Keratinocyte (primary cell): Measurements from ENCODE around the gene SND1. TPM values are rescaled to one million over a fixed set of nuclear protein-coding genes. Genes with fewer than 3 reads are reported as not detected.

Experiments used
- DNase-seq: peaks from one replicate; pipeline ENCODE4 v3.0.0-alpha.2; 2011; ENCODE audit warnings: low read depth, missing footprints, low spot score
- FAIRE-seq: peaks from 2 replicates; lab custom pipeline; 2011; peaks lifted over from hg19 to GRCh38; lab: Jason Lieb, UNC
- H2AFZ ChIP-seq: 2 replicates; pipeline ENCODE4 v1.6.0; 2012; ENCODE audit warnings: low read length, control low read depth, inconsistent platforms; ENCODE audit not compliant: control insufficient read depth
- H3K27ac ChIP-seq: 2 replicates; pipeline ENCODE4 v1.5.1; 2011; ENCODE audit warnings: low read length; ENCODE audit not compliant: control insufficient read depth, insufficient read depth
- H3K27me3 ChIP-seq: 3 replicates; pipeline ENCODE4 v1.6.0; 2011; ENCODE audit warnings: low read length; ENCODE audit not compliant: control insufficient read depth, insufficient read depth; ENCODE audit errors: extremely low read depth
- H3K36me3 ChIP-seq, 2 experiments: 2 replicates in 1 of 2; 3 replicates in 1 of 2; pipeline ENCODE4 v1.5.1; 2011; ENCODE audit warnings: low read length in 2 of 2, mild to moderate bottlenecking in 1 of 2; ENCODE audit not compliant: control insufficient read depth in 2 of 2, insufficient read depth in 2 of 2; ENCODE audit errors: extremely low read depth in 1 of 2
- H3K4me1 ChIP-seq: 3 replicates; pipeline ENCODE4 v1.5.1; 2011; ENCODE audit warnings: low read length; ENCODE audit not compliant: control insufficient read depth, insufficient read depth; ENCODE audit errors: extremely low read depth
- H3K4me2 ChIP-seq: 3 replicates; pipeline ENCODE4 v1.6.0; 2011; ENCODE audit warnings: low read depth, low read length; ENCODE audit not compliant: control insufficient read depth, insufficient read depth; ENCODE audit errors: extremely low read depth
- H3K4me3 ChIP-seq, 3 experiments: fragments of 200-600 bp in 1 of 3; sonication (generic) in 1 of 3; 2 replicates in 2 of 3; 3 replicates in 1 of 3; pipeline ENCODE4 v1.5.1; 2011 to 2016; ENCODE audit warnings: low read length in 3 of 3, mild to moderate bottlenecking in 3 of 3, control low read depth in 2 of 3, inconsistent platforms in 1 of 3, low read depth in 1 of 3, mixed read lengths in 1 of 3, mixed run types in 1 of 3, moderate library complexity in 1 of 3; ENCODE audit not compliant: control insufficient read depth in 2 of 3, insufficient read depth in 2 of 3; ENCODE audit errors: extremely low read depth in 1 of 3
- H3K79me2 ChIP-seq: 2 replicates; pipeline ENCODE4 v1.6.0; 2012; ENCODE audit warnings: low read length; ENCODE audit not compliant: control insufficient read depth, insufficient read depth
- H3K9ac ChIP-seq: 3 replicates; pipeline ENCODE4 v1.6.0; 2011; ENCODE audit warnings: low read length; ENCODE audit not compliant: control insufficient read depth, insufficient read depth; ENCODE audit errors: extremely low read depth
- H3K9me1 ChIP-seq: 3 replicates; pipeline ENCODE4 v1.6.0; 2011; ENCODE audit warnings: low read length; ENCODE audit not compliant: control insufficient read depth, insufficient read depth; ENCODE audit errors: extremely low read depth
- H3K9me3 ChIP-seq: 2 replicates; pipeline ENCODE4 v1.5.1; 2012; ENCODE audit warnings: low read depth, low read length; ENCODE audit not compliant: control insufficient read depth
- H4K20me1 ChIP-seq: 3 replicates; pipeline ENCODE4 v1.6.0; 2011; ENCODE audit warnings: low read length; ENCODE audit not compliant: control insufficient read depth, insufficient read depth; ENCODE audit errors: extremely low read depth
- EZH2 ChIP-seq: IDR thresholded peaks from one replicate; pipeline ENCODE4 v1.6.1; 2012; ENCODE audit warnings: inconsistent platforms, mild to moderate bottlenecking, low read length, moderate library complexity
- dilution Hi-C: fragments of 300-500 bp; cut with MboI; formaldehyde crosslinking; loops from one replicate; pipeline ENCODE4 v1.7.0; 2020; ENCODE audit warnings: low sequenced_read_pairs; ENCODE audit not compliant: extremely low pct_ligation_motif_present
- polyA plus RNA-seq, 5 experiments: library from polyadenylated mRNA; depleted of rRNA in 3 of 5; stranded (reverse) in 3 of 5; stranded (forward) in 1 of 5; unstranded in 1 of 5; fragments of >200 nt; gene quantifications; 1 replicate in 1 of 5; 2 replicates in 3 of 5; 3 replicates in 1 of 5; pipeline versions ENCODE4 v1.2.1 to v1.2.3, GENCODE V29; 2011 to 2012; ENCODE audit warnings: missing spikeins in 2 of 5, low read depth in 1 of 5, low replicate concordance in 1 of 5
- TF ChIP-seq, protein P1 (sequence below), 3 experiments: IDR thresholded peaks in 1 of 3; conservative IDR thresholded peaks in 1 of 3; optimal IDR thresholded peaks in 1 of 3; 2 replicates in 2 of 3; 3 replicates in 1 of 3; pipeline versions ENCODE3 to v1.5.1; 2011; ENCODE audit warnings: low read length in 3 of 3, mild to moderate bottlenecking in 3 of 3, moderate library complexity in 2 of 3, control low read depth in 1 of 3, inconsistent platforms in 1 of 3; ENCODE audit not compliant: insufficient read depth in 2 of 3; ENCODE audit errors: extremely low read depth in 1 of 3

SND1 gene
- polyA plus RNA-seq, 1 donor (not counting 4 experiments of a cell fraction or from before 2014, with no cell fraction given): 140 TPM

DNA sequence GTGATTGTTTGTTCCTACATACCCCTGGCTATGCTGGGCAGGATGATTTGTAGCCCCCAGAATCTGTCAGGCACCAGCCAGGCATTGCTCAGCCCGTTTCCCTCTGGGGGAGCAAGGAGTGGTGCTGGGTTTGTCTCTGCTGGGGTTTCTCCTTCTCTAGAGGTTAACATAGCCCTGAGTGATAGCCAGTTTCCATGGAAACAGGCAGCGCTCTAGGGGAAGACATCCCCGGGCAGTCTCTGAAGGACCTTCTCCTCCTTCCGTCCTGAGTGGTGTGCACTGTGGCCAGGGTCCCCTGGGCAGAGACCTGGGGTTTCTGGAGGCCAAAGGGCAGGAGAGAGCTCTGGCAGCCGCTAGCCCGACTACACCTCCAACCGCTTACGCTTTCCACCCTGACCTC is 429.8 kb downstream of the SND1 start:
- TF ChIP-seq, protein P1, sequence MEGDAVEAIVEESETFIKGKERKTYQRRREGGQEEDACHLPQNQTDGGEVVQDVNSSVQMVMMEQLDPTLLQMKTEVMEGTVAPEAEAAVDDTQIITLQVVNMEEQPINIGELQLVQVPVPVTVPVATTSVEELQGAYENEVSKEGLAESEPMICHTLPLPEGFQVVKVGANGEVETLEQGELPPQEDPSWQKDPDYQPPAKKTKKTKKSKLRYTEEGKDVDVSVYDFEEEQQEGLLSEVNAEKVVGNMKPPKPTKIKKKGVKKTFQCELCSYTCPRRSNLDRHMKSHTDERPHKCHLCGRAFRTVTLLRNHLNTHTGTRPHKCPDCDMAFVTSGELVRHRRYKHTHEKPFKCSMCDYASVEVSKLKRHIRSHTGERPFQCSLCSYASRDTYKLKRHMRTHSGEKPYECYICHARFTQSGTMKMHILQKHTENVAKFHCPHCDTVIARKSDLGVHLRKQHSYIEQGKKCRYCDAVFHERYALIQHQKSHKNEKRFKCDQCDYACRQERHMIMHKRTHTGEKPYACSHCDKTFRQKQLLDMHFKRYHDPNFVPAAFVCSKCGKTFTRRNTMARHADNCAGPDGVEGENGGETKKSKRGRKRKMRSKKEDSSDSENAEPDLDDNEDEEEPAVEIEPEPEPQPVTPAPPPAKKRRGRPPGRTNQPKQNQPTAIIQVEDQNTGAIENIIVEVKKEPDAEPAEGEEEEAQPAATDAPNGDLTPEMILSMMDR (optimal IDR thresholded peaks at IDR 0.05 in 1 of 3, IDR thresholded peaks at IDR 0.05 in 1 of 3, conservative IDR thresholded peaks at IDR 0.05 in 1 of 3; ENCODE audit: extremely low read depth in 1 of 3, insufficient read depth in 2 of 3, low read length in 3 of 3): no peak
- H3K4me1 ChIP-seq: no peaks in the 10 kb centered on the region
- no peaks in the 10 kb centered on the region for H3K27me3 ChIP-seq
- no peaks in the 10 kb centered on the region for H3K9me1 ChIP-seq
- no peak for DNase-seq
- H3K27ac ChIP-seq: no peak overlapping the region
- no peaks in the 10 kb centered on the region for H4K20me1 ChIP-seq
- H2AFZ ChIP-seq: no peak overlapping the region
- H3K4me2 ChIP-seq: no peak overlapping the region
- H3K4me3 ChIP-seq: no peak overlapping the region
- H3K36me3 ChIP-seq: peaks cover 34 to 49% of the 10 kb centered on the region in 2 experiments
- dilution Hi-C loops: no loop called here
- H3K9ac ChIP-seq: no peak overlapping the region
- FAIRE-seq: no peak
- no peaks in the 10 kb centered on the region for H3K9me3 ChIP-seq
- no peaks in the 10 kb centered on the region for H3K79me2 ChIP-seq

DNA sequence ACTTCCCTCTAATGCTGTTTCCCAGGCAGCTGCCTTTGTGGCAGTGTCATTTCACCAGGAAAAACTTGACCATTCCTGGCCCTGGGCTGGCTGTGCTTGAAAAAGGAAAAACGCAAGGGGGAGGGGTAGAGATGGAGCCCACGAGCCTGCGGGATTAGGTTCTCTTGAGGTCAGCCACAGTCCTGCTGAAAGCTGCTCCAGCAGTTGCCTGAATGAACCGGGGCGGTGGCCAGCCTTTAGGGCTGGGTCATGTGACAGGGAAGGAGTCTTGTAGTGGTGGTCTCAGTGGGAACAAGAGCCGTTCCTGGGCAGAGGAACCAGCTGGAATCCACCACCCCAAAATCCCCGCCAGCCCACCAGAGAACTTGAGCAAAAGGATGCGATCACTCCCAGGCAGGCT is 430.4 kb downstream of the SND1 start:
- dilution Hi-C loops: no loop called here

More for the DNA sequence above, 430.4 kb downstream of the SND1 start:
- Histone ChIP-seq H3K36me3 (peaks cover 36 to 52% of the 10 kb centered on the region in 2 experiments), H3K4me2 (no peak overlapping the region), H3K9ac (no peak overlapping the region), H2AFZ (no peak overlapping the region), H3K27me3 (no peaks in the 10 kb centered on the region), H3K79me2 (no peaks in the 10 kb centered on the region), H3K9me3 (no peaks in the 10 kb centered on the region), H3K4me3 (no peak overlapping the region), H3K27ac (no peak overlapping the region), H3K9me1 (no peaks in the 10 kb centered on the region), H4K20me1 (no peaks in the 10 kb centered on the region), H3K4me1 (no peaks in the 10 kb centered on the region)
- TF ChIP-seq, protein P1 (optimal IDR thresholded peaks at IDR 0.05 in 1 of 3, IDR thresholded peaks at IDR 0.05 in 1 of 3, conservative IDR thresholded peaks at IDR 0.05 in 1 of 3; ENCODE audit: extremely low read depth in 1 of 3, insufficient read depth in 2 of 3, low read length in 3 of 3): no peak
- TF ChIP-seq EZH2: no peak
- DNase-seq (no peak), FAIRE-seq (no peak)
